ENCODE data around the gene SLC35G3.
"Not testable (repeated sequence)": the region's sequence is repeated elsewhere in the genome, so short reads cannot be mapped to it uniquely, and the experiment has no call there.

Gene SLC35G3

DNA sequence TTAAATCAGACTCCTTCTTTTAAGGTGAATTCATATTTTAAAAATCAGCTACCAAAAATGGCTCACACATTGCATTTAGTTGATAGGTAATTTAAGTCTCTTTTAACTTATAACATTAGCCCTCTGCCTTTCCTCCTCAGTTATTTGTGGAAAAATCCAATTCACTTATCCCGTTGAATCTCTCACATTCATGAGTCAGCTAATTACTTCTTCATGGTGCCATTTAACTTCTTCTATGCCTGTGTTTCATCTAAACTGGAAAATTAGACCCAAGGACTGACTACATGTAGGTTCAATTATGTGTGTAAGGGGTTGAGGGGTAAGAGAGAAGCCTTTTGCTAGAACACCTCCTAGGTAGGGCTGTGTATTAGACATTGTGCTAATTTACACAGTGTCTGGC, 30.2 kb upstream of the SLC35G3 start:
- Mint-ChIP-seq H3K36me3 (ENCODE audit: low read depth) (peaks cover 7% of the 10 kb centered on the region), H3K27ac (no peak overlapping the region), H3K4me1 (peaks cover 31% of the 10 kb centered on the region), H3K4me3 (no peak overlapping the region), H3K9me3 (peaks cover 5% of the 10 kb centered on the region), H3K27me3 (no peaks in the 10 kb centered on the region)
- ATAC-seq (no peak), DNase-seq (no peak)

DNA sequence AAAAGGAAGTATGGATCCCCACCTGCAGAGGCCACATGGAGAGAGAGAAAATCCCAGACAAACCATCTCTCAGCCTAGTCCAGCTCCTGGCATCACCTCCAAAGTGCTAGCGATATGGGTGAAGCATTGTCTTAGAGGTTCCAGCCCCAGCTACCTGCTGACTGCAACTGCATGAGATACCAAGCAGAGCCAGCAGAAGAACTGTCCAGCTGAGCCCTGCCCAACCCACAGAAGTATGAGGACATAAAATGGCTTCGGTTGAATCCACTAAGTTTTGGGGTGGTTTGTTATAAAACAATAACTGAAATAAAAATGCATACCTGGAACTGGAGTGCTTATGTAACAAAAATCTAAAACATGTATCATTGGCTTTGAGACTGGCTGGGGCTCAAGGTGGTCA, 28.3 kb upstream of the SLC35G3 start:
- H3K4me1 Mint-ChIP-seq, result peaks cover 36% of the 10 kb centered on the region
- no peak for ATAC-seq
- H3K27me3 Mint-ChIP-seq, result no peaks in the 10 kb centered on the region
- no peak overlapping the region for H3K27ac Mint-ChIP-seq
- peaks cover 7% of the 10 kb centered on the region for H3K36me3 Mint-ChIP-seq (ENCODE audit: low read depth)
- DNase-seq, result no peak
- H3K4me3 Mint-ChIP-seq, result no peak overlapping the region
- H3K9me3 Mint-ChIP-seq, result peaks cover 5% of the 10 kb centered on the region

DNA sequence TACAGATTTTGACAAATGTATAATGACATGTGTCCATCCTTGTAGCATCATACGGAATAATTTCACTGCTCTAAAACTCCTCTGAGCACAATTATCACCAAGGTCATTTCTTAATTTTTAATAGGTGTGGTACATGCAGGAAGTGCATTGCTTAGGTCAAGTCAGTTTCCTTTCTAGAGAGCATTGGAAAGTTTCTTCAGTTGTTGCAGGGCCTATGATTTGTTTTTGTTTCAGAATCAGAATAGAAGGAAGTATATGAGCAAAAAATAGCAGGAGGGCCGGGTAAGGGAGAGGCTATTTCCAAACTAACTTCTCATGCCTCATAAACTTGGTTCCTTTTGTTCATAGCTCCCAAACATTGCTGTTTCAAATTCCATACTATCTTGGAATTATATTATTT, 24.7 kb upstream of the SLC35G3 start:
- Mint-ChIP-seq H3K4me3 (peak overlapping the region; percentile 55), H3K36me3 (ENCODE audit: low read depth) (peaks cover 7% of the 10 kb centered on the region), H3K4me1 (peaks cover 57% of the 10 kb centered on the region), H3K27me3 (no peaks in the 10 kb centered on the region), H3K9me3 (peaks cover 5% of the 10 kb centered on the region), H3K27ac (peak overlapping the region; percentile 85)
- DNase-seq (no peak), ATAC-seq (no peak)

DNA sequence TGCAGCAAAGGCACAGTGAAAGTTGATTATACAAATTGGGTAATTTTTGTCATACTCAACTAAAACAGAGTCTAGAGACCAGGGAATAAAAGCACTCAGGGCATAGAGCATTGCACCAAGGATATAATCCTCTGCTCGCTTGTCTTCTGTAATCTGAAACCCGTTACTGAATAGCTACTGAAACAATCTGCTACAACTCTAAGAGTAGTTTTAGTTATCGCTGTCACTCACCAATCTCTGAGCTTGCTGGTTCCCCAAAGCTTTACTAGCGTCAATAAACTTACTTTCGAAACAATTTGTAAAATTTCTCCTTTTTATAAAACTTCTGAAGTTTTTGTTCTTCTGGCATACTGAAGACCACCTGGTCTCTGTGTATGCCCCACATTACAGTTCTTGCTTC, 22.9 kb upstream of the SLC35G3 start:
- H3K4me3 Mint-ChIP-seq, result no peak overlapping the region
- no peaks in the 10 kb centered on the region for H3K9me3 Mint-ChIP-seq
- peak overlapping the region; percentile 22 for H3K27ac Mint-ChIP-seq

DNA sequence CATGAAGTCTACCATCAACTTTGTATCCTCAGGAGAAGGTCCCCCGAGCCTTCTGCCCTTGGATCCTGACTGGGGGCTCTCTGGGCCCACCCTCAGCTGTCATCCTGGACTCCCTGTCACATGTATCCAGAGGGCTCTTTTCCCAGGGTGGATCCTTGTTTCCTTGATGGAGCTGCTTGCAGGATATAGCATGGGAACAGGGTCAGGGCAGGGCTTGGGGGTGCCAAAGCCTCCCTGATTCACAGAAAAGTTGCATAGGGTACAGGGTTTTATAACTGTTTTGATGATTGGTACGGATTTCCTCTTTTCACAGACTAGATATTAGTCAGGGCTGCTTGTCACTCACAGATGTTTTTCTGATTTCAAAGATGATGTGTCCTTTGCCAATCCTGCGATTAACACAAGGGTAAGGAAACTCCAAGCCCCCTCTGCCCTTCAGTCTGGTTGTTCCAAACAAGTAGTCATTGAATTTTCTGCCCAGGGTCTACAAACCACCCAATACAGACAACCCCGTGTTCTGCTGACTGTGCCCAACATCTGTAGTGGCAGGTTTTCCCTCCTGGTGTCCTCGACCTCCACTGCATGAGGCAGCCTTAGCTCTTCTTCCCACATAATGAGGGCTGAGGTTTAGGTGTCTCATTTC, 20.6 kb upstream of the SLC35G3 start:
- ATAC-seq (peak; percentile 69), DNase-seq (peak; percentile 46)
- H3K9me3 Mint-ChIP-seq, result no peaks in the 10 kb centered on the region
- peak overlapping the region; percentile 84 for H3K27ac Mint-ChIP-seq
- H3K27me3 Mint-ChIP-seq, result no peaks in the 10 kb centered on the region
- no peaks in the 10 kb centered on the region for H3K36me3 Mint-ChIP-seq (ENCODE audit: low read depth)
- H3K4me1 Mint-ChIP-seq, result peaks cover 86% of the 10 kb centered on the region
- H3K4me3 Mint-ChIP-seq, result peak overlapping the region; percentile 65

More for the DNA sequence above, 22.9 kb upstream of the SLC35G3 start:
- DNase-seq (no peak), ATAC-seq (no peak)
- no peaks in the 10 kb centered on the region for H3K36me3 Mint-ChIP-seq (ENCODE audit: low read depth)
- H3K4me1 Mint-ChIP-seq, result peaks cover 75% of the 10 kb centered on the region
- no peaks in the 10 kb centered on the region for H3K27me3 Mint-ChIP-seq

DNA sequence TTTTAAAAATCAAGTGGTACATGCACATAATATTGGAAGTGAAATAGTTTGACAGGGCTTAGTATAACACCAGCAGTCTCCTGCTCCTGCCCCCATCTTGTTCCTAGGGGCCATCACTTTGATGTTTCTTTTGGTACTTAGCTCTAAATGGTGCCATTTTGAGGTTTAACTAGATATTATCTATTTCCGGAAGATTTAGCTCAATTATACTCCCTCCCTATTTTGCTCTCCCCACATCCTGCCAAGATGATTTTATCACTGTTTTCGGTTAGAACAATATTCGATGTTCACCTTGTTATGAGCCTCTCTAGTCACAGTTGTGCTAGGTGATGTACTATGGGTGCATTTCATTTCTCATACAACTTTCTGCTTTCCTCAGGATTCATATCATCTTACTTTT, 20.0 kb upstream of the SLC35G3 start:
- H3K9me3 Mint-ChIP-seq, result no peaks in the 10 kb centered on the region
- no peak for DNase-seq
- H3K4me1 Mint-ChIP-seq, result peaks cover 81% of the 10 kb centered on the region
- H3K36me3 Mint-ChIP-seq (ENCODE audit: low read depth), result no peaks in the 10 kb centered on the region
- peak; percentile 69 for ATAC-seq
- peak overlapping the region; percentile 84 for H3K27ac Mint-ChIP-seq
- H3K4me3 Mint-ChIP-seq, result peak overlapping the region; percentile 65
- H3K27me3 Mint-ChIP-seq, result no peaks in the 10 kb centered on the region

DNA sequence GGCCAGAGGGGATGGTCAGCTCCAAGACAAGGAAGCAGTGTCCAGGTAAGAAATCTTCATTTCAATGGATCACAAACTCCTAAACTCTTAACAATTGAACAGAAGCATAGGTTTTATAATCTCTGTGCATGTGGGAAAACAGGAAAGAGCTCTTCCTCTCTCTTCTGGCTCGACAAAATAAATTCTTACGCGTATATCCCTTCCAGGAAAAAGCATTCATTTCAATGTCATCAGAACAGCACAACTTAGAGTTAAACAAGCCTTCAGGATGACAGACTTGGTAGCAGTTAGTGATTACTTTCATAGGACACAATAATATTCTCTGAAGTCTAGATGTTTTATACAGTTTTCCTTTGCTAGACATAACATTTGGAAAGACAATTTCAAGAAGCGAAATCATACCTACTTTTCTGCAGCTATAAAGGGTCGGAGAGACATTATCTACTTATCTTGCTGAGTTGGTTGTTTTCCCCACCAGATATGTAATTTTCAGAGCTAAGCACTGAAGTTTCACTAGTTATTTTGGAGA, 19.3 kb upstream of the SLC35G3 start:
- peak overlapping the region; percentile 65 for H3K4me3 Mint-ChIP-seq
- H3K9me3 Mint-ChIP-seq, result no peaks in the 10 kb centered on the region
- ATAC-seq, result no peak
- H3K36me3 Mint-ChIP-seq (ENCODE audit: low read depth), result no peaks in the 10 kb centered on the region
- no peaks in the 10 kb centered on the region for H3K27me3 Mint-ChIP-seq
- H3K4me1 Mint-ChIP-seq, result peaks cover 73% of the 10 kb centered on the region
- DNase-seq, result no peak
- H3K27ac Mint-ChIP-seq, result peak overlapping the region; percentile 84

DNA sequence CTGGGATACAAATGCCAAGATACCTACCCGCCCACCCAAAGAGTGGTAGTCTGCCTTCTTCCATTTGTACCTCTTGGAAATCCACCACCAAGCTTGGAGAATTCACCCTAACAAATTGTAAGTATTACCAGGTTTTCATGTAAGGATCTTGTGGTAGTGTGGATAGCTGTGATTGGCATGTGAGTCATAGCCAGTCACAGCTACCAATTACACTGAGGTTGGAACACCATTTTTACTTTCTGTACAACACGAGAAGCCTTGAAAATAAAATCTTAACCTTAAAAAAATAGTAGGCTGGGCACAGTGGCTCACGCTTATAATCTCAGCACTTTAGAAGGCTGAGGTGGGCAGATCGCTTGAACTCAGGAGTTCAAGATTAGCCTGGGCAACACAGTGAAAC, 18.5 kb upstream of the SLC35G3 start:
- H3K4me3 Mint-ChIP-seq, result peak overlapping the region; percentile 65
- DNase-seq, result no peak
- no peaks in the 10 kb centered on the region for H3K36me3 Mint-ChIP-seq (ENCODE audit: low read depth)
- ATAC-seq, result peak; percentile 53
- no peaks in the 10 kb centered on the region for H3K27me3 Mint-ChIP-seq
- H3K27ac Mint-ChIP-seq, result peak overlapping the region; percentile 84
- H3K4me1 Mint-ChIP-seq, result peaks cover 68% of the 10 kb centered on the region
- no peaks in the 10 kb centered on the region for H3K9me3 Mint-ChIP-seq

DNA sequence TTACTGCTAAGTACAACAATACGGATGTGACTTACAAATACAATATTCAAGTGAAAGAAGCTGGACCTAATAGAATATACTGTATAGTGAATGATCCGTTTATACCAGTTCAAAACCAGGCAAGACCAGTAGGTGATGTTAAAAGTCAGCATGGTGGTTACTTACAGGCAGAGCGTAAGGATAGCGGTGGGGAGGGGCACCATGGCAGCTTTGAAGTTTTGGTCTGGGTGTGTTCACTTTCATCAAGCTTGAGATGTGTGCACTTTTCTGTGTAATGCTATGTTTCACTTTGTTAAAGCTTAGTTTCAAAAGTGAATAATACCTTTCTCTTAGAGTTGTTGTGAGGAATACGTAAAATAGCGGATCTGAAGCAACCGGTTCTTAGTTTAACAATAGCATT, 16.5 kb upstream of the SLC35G3 start:
- DNase-seq (no peak), ATAC-seq (no peak)

DNA sequence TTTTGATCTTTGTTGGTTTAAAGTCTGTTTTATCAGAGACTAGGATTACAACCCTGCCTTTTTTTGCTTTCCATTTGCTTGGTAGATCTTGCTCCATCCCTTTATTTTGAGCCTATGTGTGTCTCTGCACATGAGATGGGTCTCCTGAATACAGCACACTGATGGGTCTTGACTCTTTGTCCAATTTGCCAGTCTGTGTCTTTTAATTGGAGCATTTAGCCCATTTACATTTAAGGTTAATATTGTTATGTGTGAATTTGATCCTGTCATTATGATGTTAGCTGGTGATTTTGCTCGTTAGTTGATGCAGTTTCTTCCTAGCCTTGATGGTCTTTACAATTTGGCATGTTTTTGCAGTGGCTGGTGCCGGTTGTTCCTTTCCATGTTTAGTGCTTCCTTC, 8.4 kb upstream of the SLC35G3 start:
- H3K27ac Mint-ChIP-seq; H3K4me3 Mint-ChIP-seq; H3K27me3 Mint-ChIP-seq; H3K36me3 Mint-ChIP-seq (ENCODE audit: low read depth); H3K4me1 Mint-ChIP-seq; ATAC-seq; DNase-seq: not testable (repeated sequence)
- H3K9me3 Mint-ChIP-seq, result peaks cover 17% of the 10 kb centered on the region

More for the DNA sequence above, 16.5 kb upstream of the SLC35G3 start:
- Mint-ChIP-seq H3K9me3 (no peaks in the 10 kb centered on the region), H3K4me3 (no peak overlapping the region), H3K27me3 (no peaks in the 10 kb centered on the region), H3K36me3 (ENCODE audit: low read depth) (no peaks in the 10 kb centered on the region), H3K4me1 (peaks cover 51% of the 10 kb centered on the region), H3K27ac (no peak overlapping the region)

DNA sequence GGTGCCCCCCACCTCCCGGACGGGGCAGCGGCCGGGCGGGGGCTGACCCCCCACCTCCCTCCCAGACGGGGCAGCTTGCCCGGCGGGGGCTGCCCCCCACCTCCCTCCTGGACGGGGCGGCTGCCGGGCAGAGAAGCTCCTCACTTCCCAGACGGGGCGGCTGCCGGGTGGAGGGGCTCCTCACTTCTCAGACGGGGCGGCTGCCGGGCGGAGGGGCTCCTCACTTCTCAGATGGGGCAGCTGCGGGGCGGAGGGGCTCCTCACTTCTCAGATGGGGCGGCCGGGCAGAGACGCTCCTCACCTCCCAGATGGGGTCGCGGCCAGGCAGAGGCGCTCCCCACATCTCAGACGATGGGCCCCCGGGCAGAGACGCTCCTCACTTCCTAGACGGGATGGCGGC, 869 bp upstream of the SLC35G3 start:
- DNase-seq; H3K4me3 Mint-ChIP-seq; H3K27me3 Mint-ChIP-seq; H3K27ac Mint-ChIP-seq; H3K36me3 Mint-ChIP-seq (ENCODE audit: low read depth); ATAC-seq; H3K9me3 Mint-ChIP-seq: not testable (repeated sequence)
- H3K4me1 Mint-ChIP-seq, result peaks cover 25% of the 10 kb centered on the region

DNA sequence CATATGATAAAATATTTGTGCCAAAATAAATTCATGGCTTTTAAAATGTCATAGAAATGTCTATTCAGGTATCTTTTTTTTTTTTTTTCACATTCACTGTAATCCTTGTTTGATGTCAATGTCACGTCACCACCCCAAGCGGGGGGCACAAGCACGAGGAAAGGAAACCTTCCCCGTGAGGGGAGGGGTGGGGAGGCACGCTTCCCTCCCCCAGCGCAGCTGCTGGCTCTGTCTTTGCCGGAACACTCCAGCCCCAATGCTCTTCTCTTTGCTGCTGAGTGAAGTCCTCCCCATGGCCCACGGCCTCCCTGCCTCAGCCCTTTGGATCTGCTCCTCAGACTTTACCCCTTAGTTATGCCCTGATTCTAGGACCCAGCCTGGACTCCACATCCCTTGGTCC, 1.5 kb downstream of the SLC35G3 start:
- DNase-seq (no peak), ATAC-seq (no peak)
- Mint-ChIP-seq H3K4me1 (peaks cover 48% of the 10 kb centered on the region), H3K4me3 (peak overlapping the region; percentile 63), H3K27me3 (no peaks in the 10 kb centered on the region), H3K36me3 (ENCODE audit: low read depth) (peaks cover 2% of the 10 kb centered on the region), H3K27ac (peak overlapping the region; percentile 62), H3K9me3 (no peaks in the 10 kb centered on the region)

DNA sequence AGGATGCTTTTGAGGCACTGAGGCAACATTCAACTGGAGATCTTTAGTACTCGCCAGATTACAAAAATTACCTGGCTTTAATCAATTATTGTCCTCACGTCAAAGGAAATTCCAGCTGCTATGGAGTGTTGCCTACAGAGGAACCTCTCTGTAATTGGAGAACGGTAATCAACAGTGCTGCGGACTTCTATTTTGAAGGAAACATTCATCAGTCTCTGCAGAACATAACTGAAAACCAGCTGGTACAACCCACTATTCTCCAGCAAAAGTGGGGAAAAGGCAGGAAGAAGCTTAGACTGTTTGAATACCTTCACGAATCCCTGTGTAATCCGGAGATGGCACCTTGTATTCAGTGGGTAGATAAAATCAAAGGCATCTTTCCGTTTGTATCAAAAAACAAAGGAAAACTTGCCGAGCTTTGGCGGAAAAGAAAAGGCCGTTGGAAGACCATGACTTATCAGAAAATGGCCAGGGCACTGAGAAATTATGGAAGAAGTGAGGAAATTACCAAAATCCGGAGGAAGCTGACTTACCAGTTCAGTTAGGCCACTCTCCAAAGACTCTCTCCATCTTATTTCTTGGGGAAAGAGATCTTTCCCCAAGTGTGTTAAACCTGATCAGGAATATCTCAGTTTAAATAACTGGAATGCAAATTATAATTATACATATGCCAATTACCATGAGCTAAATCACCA, 3.0 kb downstream of the SLC35G3 start:
- Mint-ChIP-seq H3K4me3 (no peak overlapping the region), H3K9me3 (no peaks in the 10 kb centered on the region), H3K27me3 (no peaks in the 10 kb centered on the region), H3K27ac (no peak overlapping the region), H3K4me1 (peaks cover 60% of the 10 kb centered on the region), H3K36me3 (ENCODE audit: low read depth) (no peaks in the 10 kb centered on the region)
- ATAC-seq (no peak), DNase-seq (no peak)

DNA sequence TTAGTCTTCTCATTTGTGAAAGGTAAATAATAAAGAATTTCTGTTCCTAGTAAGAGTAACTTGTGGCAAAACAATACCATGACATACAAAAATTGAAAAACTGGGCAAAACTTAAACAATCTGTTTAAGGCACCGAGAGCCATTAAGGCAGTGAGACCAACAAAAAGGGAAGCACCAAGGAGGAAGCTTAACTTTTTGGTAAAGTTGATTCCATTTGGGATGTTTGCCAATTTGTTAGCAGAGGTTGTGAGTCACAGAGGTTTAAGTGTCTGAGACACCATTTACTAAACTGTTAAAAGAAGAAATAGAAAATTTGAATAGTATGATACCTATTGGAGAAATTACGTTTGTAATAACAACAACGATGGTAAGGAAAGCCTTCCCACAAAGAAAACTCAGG, 4.9 kb downstream of the SLC35G3 start:
- Mint-ChIP-seq H3K36me3 (ENCODE audit: low read depth) (no peaks in the 10 kb centered on the region), H3K4me3 (peak overlapping the region; percentile 67), H3K27me3 (no peaks in the 10 kb centered on the region), H3K9me3 (no peaks in the 10 kb centered on the region), H3K27ac (peak overlapping the region; percentile 45), H3K4me1 (peaks cover 73% of the 10 kb centered on the region)
- ATAC-seq, result no peak
- no peak for DNase-seq

DNA sequence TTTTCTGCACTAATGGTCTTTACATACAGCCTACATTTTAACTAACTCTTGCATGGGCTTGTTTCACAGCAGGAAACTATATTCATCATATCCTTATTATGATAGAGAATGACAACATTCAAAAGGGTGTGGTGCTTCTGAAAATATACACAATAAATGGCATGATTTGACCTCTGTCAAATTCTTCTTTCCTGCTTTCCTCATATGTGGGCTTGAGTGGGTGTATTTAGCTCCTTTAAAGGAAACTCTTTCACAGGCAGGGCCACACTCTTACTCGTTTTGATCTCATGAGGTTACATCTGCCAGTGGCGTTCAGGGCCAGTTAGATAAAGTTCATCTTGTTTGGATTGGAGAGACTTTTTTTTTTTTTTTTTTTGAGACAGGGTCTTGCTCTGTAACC, 6.1 kb downstream of the SLC35G3 start:
- no peaks in the 10 kb centered on the region for H3K36me3 Mint-ChIP-seq (ENCODE audit: low read depth)
- H3K27me3 Mint-ChIP-seq, result no peaks in the 10 kb centered on the region
- H3K27ac Mint-ChIP-seq, result peak overlapping the region; percentile 37
- H3K9me3 Mint-ChIP-seq, result no peaks in the 10 kb centered on the region
- ATAC-seq, result peak; percentile 71
- peak overlapping the region; percentile 29 for H3K4me3 Mint-ChIP-seq
- H3K4me1 Mint-ChIP-seq, result peaks cover 80% of the 10 kb centered on the region
- no peak for DNase-seq
